Right atrium auricular region (tissue), 2 donors: ENCODE measurements around the gene PA2G4. TPM values are rescaled to one million over a fixed set of nuclear protein-coding genes. Genes with fewer than 3 reads are reported as not detected.

Experiments
- DNase-seq: peaks from one replicate; pipeline ENCODE4 v3.0.0-alpha.2; 2019; ENCODE audit warnings: low spot score
- H3K27ac ChIP-seq, 2 donors: fragments of 200-600 bp; sonication (generic); 1 replicate in 1 of 2; 2 replicates in 1 of 2; pipeline ENCODE4 v1.5.1; 2016 to 2019
- H3K27me3 ChIP-seq, 2 donors: fragments of 200-600 bp; sonication (generic); one replicate each; pipeline versions ENCODE4 v1.5.1 to v1.6.0; 2017 to 2019
- H3K36me3 ChIP-seq: fragments of 200-600 bp; sonication (generic); one replicate; pipeline ENCODE4 v1.5.1; 2016
- H3K4me1 ChIP-seq, 2 donors: fragments of 200-600 bp; sonication (generic); one replicate each; pipeline versions ENCODE4 v1.5.1 to v1.6.0; 2017 to 2019
- H3K4me3 ChIP-seq, 2 donors: fragments of 200-600 bp; sonication (generic); 1 replicate in 1 of 2; 2 replicates in 1 of 2; pipeline ENCODE4 v1.5.1; 2017 to 2019; ENCODE audit warnings: mild to moderate bottlenecking in 1 of 2, moderate library complexity in 1 of 2
- H3K9me3 ChIP-seq, 2 donors: fragments of 200-600 bp; sonication (generic); one replicate each; pipeline ENCODE4 v1.5.1; 2019
- total RNA-seq, 2 donors: library from RNA; depleted of rRNA; stranded (reverse); fragments of >200 nt; gene quantifications; one replicate each; pipeline ENCODE4 v1.1.0, GENCODE V29; 2016
- TF ChIP-seq, protein P1 (sequence below), 2 donors: fragments of 200-600 bp; sonication (generic); IDR thresholded peaks; one replicate each; pipeline ENCODE4 v1.5.1; 2019; ENCODE audit warnings: antibody characterized with exemption in 2 of 2

The PA2G4 gene
- total RNA-seq, 2 donors from 2014 or later: 91.4 to 116 TPM

DNA sequence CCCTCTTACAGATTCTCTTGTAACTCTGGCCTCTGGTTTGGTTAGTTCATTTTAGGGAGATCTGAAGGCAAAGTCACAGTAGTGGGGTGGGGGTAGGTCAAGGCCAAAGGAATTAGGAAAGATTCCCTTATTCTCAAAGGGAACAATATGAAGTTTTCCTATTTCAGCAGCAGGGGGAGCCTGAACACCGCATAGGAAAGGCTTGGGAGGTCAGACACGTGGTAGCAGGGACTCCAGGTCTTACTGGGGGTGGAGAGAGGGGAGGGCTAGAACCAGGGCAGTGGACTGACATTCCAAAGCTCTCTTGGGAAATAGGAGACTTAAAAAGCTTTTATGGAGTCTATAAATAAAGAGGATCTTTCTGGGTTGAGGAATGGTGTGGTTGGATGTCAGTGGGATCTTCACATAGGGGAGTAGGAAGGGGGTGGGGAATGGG lies 15.0 kb downstream of the PA2G4 start:
- peaks cover 0 to 52% of the 10 kb centered on the region in 2 donors for H3K4me1 ChIP-seq
- H3K27ac ChIP-seq: peak overlapping the region; percentile 85 to 95
- H3K36me3 ChIP-seq: peaks cover 10% of the 10 kb centered on the region
- TF ChIP-seq, protein P1, sequence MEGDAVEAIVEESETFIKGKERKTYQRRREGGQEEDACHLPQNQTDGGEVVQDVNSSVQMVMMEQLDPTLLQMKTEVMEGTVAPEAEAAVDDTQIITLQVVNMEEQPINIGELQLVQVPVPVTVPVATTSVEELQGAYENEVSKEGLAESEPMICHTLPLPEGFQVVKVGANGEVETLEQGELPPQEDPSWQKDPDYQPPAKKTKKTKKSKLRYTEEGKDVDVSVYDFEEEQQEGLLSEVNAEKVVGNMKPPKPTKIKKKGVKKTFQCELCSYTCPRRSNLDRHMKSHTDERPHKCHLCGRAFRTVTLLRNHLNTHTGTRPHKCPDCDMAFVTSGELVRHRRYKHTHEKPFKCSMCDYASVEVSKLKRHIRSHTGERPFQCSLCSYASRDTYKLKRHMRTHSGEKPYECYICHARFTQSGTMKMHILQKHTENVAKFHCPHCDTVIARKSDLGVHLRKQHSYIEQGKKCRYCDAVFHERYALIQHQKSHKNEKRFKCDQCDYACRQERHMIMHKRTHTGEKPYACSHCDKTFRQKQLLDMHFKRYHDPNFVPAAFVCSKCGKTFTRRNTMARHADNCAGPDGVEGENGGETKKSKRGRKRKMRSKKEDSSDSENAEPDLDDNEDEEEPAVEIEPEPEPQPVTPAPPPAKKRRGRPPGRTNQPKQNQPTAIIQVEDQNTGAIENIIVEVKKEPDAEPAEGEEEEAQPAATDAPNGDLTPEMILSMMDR (IDR thresholded peaks at IDR 0.05): peak; percentile 52 to 87
- DNase-seq: peak; percentile 88
- H3K27me3 ChIP-seq: no peaks in the 10 kb centered on the region
- H3K9me3 ChIP-seq: no peaks in the 10 kb centered on the region
- peak overlapping the region in 1 of 2 donors; percentile 76 for H3K4me3 ChIP-seq

- H3K4me1 ChIP-seq: peaks cover 0 to 50% of the 10 kb centered on the region in 2 donors
- H3K9me3 ChIP-seq: no peaks in the 10 kb centered on the region
- H3K27me3 ChIP-seq: no peaks in the 10 kb centered on the region
- H3K36me3 ChIP-seq: peaks cover 10% of the 10 kb centered on the region
- H3K4me3 ChIP-seq: no peak overlapping the region
- DNase-seq: no peak
- H3K27ac ChIP-seq: peak overlapping the region; percentile 85 to 95
- TF ChIP-seq, protein P1 (IDR thresholded peaks at IDR 0.05): no peak
Observed at GRCh38 chr12:56120158-56120846, 15.9 kb downstream of the PA2G4 start.

GRCh38 chr12:56121204-56121870 lies 17.0 kb downstream of the PA2G4 start:
- no peak overlapping the region for H3K4me3 ChIP-seq
- no peak overlapping the region for H3K27ac ChIP-seq
- DNase-seq: no peak
- H3K27me3 ChIP-seq: no peaks in the 10 kb centered on the region
- TF ChIP-seq, protein P1 (IDR thresholded peaks at IDR 0.05): no peak
- peaks cover 0 to 56% of the 10 kb centered on the region in 2 donors for H3K4me1 ChIP-seq
- H3K9me3 ChIP-seq: no peaks in the 10 kb centered on the region
- peaks cover 10% of the 10 kb centered on the region for H3K36me3 ChIP-seq

DNA sequence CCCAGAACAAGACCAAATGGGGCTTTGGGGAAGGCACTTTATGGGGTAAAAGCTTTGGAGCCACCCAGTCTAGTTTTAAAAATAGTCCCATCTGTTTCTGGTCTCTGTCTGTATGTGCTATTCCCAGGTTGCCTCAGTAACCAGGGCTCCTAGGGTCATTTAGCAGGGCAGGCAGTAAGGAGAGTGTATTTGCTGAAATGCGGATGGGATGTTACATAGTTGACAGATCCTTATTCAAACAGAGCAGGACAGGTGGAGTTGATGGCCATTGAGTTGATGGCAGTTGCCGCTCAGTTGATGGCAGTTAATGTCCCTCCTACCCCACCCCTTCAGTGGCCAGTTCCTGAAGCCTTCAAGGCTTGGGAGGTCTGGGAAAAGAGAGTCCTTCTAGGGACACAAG lies 18.3 kb downstream of the PA2G4 start:
- Histone ChIP-seq H3K27me3 (no peaks in the 10 kb centered on the region), H3K4me3 (no peak overlapping the region), H3K9me3 (no peaks in the 10 kb centered on the region), H3K27ac (no peak overlapping the region), H3K36me3 (peaks cover 10% of the 10 kb centered on the region), H3K4me1 (peaks cover 0 to 66% of the 10 kb centered on the region in 2 donors)
- TF ChIP-seq, protein P1 (IDR thresholded peaks at IDR 0.05): no peak
- DNase-seq: no peak

GRCh38 chr12:56124133-56124532 lies 19.8 kb downstream of the PA2G4 start:
- H3K27ac ChIP-seq: no peak overlapping the region
- peaks cover 0 to 62% of the 10 kb centered on the region in 2 donors for H3K4me1 ChIP-seq
- DNase-seq: no peak

More at GRCh38 chr12:56124133-56124532, 19.8 kb downstream of the PA2G4 start:
- Histone ChIP-seq H3K27me3 (no peaks in the 10 kb centered on the region), H3K9me3 (no peaks in the 10 kb centered on the region), H3K36me3 (peaks cover 10% of the 10 kb centered on the region), H3K4me3 (no peak overlapping the region)
- TF ChIP-seq, protein P1 (IDR thresholded peaks at IDR 0.05): no peak
